ENCODE measurements around the gene UNC5A. TPM values are rescaled to one million over a fixed set of nuclear protein-coding genes. Genes with fewer than 3 reads are reported as not detected.

Gene UNC5A
- polyA plus RNA-seq, 1 of the 3 experiments (the other 2 are of a cell fraction): 0.46 TPM

DNA sequence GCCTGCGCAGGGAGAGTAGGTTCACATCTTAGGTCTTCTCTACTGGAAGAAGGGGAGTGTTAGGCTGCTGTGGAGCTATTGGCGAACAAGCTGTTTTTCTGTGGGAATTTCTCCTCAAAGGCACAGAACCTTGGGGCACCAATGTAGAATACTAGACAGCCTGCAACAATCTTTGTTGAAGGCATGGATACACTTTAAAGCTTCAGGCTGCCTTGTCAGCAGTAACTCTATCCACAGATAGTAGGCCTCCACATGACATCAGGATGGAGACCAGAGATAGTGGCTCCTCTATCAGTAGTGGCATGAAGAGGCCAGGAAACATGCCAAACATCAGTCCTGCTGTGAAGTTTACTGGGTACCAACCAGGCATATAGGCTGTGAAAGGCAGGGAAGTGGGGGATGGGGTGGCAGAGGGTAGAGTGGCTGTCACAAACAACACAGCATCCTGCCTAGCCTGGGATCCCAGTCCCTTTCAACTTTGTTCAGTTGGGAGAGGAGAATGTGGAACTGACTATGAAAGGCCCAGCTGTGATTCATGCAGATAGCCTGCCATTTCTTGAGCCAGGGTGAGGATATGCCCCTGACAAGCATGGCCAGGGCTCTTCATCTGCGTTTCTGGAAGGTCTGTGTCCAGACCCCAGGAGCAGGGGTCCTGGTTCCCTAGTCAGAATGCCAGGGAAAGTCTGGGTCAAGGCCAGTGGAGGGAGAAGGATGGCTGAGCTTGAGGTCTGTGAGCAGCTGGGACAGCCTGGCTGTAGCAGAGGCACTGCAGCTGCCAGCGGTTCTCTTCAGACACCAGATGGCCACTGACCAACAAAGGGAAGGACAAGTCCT, 89.8 kb downstream of the UNC5A start:
- POLR2A ChIA-PET: interaction anchor here (1.6 kb wide), 1 partner anchor 12 kb away, joined by 4 read pairs; no protein-coding TSS in a partner anchor
- peaks cover 21 to 40% of the 10 kb centered on the region in 2 experiments for H3K36me3 ChIP-seq (replicated peaks in 1 of 2; ENCODE audit: control insufficient read depth in 1 of 2, insufficient read depth in 2 of 2, low read length in 1 of 2)
- no peak for TF ChIP-seq TCF12 (IDR thresholded peaks at IDR 0.05)
- TF ChIP-seq, protein P1, sequence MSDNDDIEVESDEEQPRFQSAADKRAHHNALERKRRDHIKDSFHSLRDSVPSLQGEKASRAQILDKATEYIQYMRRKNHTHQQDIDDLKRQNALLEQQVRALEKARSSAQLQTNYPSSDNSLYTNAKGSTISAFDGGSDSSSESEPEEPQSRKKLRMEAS (IDR thresholded peaks at IDR 0.05; ENCODE audit: low read depth): no peak
- TF ChIP-seq, protein P2, sequence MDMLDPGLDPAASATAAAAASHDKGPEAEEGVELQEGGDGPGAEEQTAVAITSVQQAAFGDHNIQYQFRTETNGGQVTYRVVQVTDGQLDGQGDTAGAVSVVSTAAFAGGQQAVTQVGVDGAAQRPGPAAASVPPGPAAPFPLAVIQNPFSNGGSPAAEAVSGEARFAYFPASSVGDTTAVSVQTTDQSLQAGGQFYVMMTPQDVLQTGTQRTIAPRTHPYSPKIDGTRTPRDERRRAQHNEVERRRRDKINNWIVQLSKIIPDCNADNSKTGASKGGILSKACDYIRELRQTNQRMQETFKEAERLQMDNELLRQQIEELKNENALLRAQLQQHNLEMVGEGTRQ (IDR thresholded peaks at IDR 0.05; ENCODE audit: borderline replicate concordance, low read depth, low read length): no peak
- no peak for TF ChIP-seq RCOR1 (IDR thresholded peaks at IDR 0.05; ENCODE audit: low read length)
- TF ChIP-seq MXI1 (IDR thresholded peaks at IDR 0.05; ENCODE audit: low read depth, low read length): no peak
- no peak for TF ChIP-seq FOSL2 (IDR thresholded peaks at IDR 0.05; ENCODE audit: borderline replicate concordance, low read depth)
- TF ChIP-seq RFX5 (IDR thresholded peaks at IDR 0.05; ENCODE audit: low read length): no peak
- TF ChIP-seq NFIC (IDR thresholded peaks at IDR 0.05; ENCODE audit: borderline replicate concordance): no peak
- TF ChIP-seq, protein P3, sequence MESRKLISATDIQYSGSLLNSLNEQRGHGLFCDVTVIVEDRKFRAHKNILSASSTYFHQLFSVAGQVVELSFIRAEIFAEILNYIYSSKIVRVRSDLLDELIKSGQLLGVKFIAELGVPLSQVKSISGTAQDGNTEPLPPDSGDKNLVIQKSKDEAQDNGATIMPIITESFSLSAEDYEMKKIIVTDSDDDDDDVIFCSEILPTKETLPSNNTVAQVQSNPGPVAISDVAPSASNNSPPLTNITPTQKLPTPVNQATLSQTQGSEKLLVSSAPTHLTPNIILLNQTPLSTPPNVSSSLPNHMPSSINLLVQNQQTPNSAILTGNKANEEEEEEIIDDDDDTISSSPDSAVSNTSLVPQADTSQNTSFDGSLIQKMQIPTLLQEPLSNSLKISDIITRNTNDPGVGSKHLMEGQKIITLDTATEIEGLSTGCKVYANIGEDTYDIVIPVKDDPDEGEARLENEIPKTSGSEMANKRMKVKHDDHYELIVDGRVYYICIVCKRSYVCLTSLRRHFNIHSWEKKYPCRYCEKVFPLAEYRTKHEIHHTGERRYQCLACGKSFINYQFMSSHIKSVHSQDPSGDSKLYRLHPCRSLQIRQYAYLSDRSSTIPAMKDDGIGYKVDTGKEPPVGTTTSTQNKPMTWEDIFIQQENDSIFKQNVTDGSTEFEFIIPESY (IDR thresholded peaks at IDR 0.05; ENCODE audit: borderline replicate concordance, low read depth): no peak
- TF ChIP-seq, protein P4, sequence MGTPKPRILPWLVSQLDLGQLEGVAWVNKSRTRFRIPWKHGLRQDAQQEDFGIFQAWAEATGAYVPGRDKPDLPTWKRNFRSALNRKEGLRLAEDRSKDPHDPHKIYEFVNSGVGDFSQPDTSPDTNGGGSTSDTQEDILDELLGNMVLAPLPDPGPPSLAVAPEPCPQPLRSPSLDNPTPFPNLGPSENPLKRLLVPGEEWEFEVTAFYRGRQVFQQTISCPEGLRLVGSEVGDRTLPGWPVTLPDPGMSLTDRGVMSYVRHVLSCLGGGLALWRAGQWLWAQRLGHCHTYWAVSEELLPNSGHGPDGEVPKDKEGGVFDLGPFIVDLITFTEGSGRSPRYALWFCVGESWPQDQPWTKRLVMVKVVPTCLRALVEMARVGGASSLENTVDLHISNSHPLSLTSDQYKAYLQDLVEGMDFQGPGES (IDR thresholded peaks at IDR 0.05; ENCODE audit: low read depth, low read length): no peak
- TF ChIP-seq FOXM1 (IDR thresholded peaks at IDR 0.05; ENCODE audit: low read depth): no peak
- TF ChIP-seq RAD21 (IDR thresholded peaks at IDR 0.05; ENCODE audit: low read length): no peak
- no peak for TF ChIP-seq YY1 (IDR thresholded peaks at IDR 0.05; ENCODE audit: low read depth)
- TF ChIP-seq, protein P5, sequence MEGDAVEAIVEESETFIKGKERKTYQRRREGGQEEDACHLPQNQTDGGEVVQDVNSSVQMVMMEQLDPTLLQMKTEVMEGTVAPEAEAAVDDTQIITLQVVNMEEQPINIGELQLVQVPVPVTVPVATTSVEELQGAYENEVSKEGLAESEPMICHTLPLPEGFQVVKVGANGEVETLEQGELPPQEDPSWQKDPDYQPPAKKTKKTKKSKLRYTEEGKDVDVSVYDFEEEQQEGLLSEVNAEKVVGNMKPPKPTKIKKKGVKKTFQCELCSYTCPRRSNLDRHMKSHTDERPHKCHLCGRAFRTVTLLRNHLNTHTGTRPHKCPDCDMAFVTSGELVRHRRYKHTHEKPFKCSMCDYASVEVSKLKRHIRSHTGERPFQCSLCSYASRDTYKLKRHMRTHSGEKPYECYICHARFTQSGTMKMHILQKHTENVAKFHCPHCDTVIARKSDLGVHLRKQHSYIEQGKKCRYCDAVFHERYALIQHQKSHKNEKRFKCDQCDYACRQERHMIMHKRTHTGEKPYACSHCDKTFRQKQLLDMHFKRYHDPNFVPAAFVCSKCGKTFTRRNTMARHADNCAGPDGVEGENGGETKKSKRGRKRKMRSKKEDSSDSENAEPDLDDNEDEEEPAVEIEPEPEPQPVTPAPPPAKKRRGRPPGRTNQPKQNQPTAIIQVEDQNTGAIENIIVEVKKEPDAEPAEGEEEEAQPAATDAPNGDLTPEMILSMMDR (IDR thresholded peaks at IDR 0.05): no peak
- TF ChIP-seq, protein P6, sequence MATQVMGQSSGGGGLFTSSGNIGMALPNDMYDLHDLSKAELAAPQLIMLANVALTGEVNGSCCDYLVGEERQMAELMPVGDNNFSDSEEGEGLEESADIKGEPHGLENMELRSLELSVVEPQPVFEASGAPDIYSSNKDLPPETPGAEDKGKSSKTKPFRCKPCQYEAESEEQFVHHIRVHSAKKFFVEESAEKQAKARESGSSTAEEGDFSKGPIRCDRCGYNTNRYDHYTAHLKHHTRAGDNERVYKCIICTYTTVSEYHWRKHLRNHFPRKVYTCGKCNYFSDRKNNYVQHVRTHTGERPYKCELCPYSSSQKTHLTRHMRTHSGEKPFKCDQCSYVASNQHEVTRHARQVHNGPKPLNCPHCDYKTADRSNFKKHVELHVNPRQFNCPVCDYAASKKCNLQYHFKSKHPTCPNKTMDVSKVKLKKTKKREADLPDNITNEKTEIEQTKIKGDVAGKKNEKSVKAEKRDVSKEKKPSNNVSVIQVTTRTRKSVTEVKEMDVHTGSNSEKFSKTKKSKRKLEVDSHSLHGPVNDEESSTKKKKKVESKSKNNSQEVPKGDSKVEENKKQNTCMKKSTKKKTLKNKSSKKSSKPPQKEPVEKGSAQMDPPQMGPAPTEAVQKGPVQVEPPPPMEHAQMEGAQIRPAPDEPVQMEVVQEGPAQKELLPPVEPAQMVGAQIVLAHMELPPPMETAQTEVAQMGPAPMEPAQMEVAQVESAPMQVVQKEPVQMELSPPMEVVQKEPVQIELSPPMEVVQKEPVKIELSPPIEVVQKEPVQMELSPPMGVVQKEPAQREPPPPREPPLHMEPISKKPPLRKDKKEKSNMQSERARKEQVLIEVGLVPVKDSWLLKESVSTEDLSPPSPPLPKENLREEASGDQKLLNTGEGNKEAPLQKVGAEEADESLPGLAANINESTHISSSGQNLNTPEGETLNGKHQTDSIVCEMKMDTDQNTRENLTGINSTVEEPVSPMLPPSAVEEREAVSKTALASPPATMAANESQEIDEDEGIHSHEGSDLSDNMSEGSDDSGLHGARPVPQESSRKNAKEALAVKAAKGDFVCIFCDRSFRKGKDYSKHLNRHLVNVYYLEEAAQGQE (IDR thresholded peaks at IDR 0.05; ENCODE audit: low read depth, low read length): no peak
- no peak for TF ChIP-seq CHD2 (IDR thresholded peaks at IDR 0.05; ENCODE audit: low read length, partially characterized antibody)
- TF ChIP-seq RXRA (IDR thresholded peaks at IDR 0.05; ENCODE audit: borderline replicate concordance, low read depth): no peak
- no peak for TF ChIP-seq FOXJ3 (CRISPR knock-in tag; IDR thresholded peaks at IDR 0.05)
- no peaks in the 10 kb centered on the region for H3K79me2 ChIP-seq (ENCODE audit: insufficient read depth)
- H4K20me1 ChIP-seq (ENCODE audit: insufficient read depth): no peaks in the 10 kb centered on the region
- H3K9me2 ChIP-seq: no peaks in the 10 kb centered on the region
- CTCF ChIA-PET: interaction anchor here (0.8 to 3.3 kb wide), 9 partner anchors 9 to 555 kb away, joined by 3 to 12 read pairs (median 4); no protein-coding TSS in a partner anchor
- no peak overlapping the region for H3K4me2 ChIP-seq
- H3K9ac ChIP-seq: no peak overlapping the region
- H3K9me3 ChIP-seq: no peaks in the 10 kb centered on the region
- no peaks in the 10 kb centered on the region for H3F3A ChIP-seq (replicated peaks; ENCODE audit: insufficient read depth)
- 98% methylated on average over 4 of the region's 4 CpGs for WGBS (ENCODE audit: low lambda C conversion rate)
- DNase-seq: peak; percentile 30
- peak overlapping the region in 1 of 2 experiments; percentile 67; a peak in 2 of 4 replicates for H3K27ac ChIP-seq (ENCODE audit: low read depth in 2 of 2, low read length in 1 of 2)
- no peaks in the 10 kb centered on the region for H3K27me3 ChIP-seq (ENCODE audit: insufficient read depth)
- peaks cover 0 to 10% of the 10 kb centered on the region in 2 experiments; a peak in 1 of 4 replicates for H3K4me1 ChIP-seq (ENCODE audit: control insufficient read depth in 1 of 2, insufficient read depth in 2 of 2, low read depth in 1 of 2, low read length in 1 of 2)
- H3K4me3 ChIP-seq (ENCODE audit: low read depth in 2 of 2, low read length in 1 of 2): no peak overlapping the region
- H2AFZ ChIP-seq (ENCODE audit: low read depth): no peak overlapping the region
